Liver (tissue), 3 donors: Measurements from ENCODE around the gene CMTM2.

Source experiments
- EGR1 ChIP-seq, 2 donors: IDR thresholded peaks; 2 replicates each; pipeline ENCODE4 v1.6.1; 2016 to 2018; ENCODE audit warnings: antibody characterized with exemption in 2 of 2, low read depth in 2 of 2
- FOXA1 ChIP-seq: IDR thresholded peaks from 2 replicates; pipeline ENCODE4 v1.6.1; 2016; ENCODE audit warnings: antibody characterized with exemption
- GABPA ChIP-seq, 2 donors: IDR thresholded peaks in 1 of 2; conservative IDR thresholded peaks in 1 of 2; 2 replicates each; pipeline ENCODE4 v1.6.1; 2016; ENCODE audit warnings: antibody characterized with exemption in 2 of 2, mild to moderate bottlenecking in 1 of 2, moderate library complexity in 1 of 2
- JUND ChIP-seq, 2 donors: IDR thresholded peaks; 2 replicates each; pipeline ENCODE4 v1.6.1; 2016; ENCODE audit warnings: antibody characterized with exemption in 2 of 2
- MAX ChIP-seq: IDR thresholded peaks from 2 replicates; pipeline ENCODE4 v1.6.1; 2016; ENCODE audit warnings: antibody characterized with exemption
- RAD21 ChIP-seq, 2 donors: IDR thresholded peaks; 2 replicates each; pipeline ENCODE4 v1.6.1; 2016; ENCODE audit warnings: antibody characterized with exemption in 2 of 2, mild to moderate bottlenecking in 2 of 2
- RXRA ChIP-seq, 2 donors: IDR thresholded peaks; 2 replicates each; pipeline ENCODE4 v1.6.1; 2017 to 2018; ENCODE audit warnings: antibody characterized with exemption in 2 of 2, mild to moderate bottlenecking in 1 of 2
- SP1 ChIP-seq: IDR thresholded peaks from 2 replicates; pipeline ENCODE4 v1.6.1; 2018; ENCODE audit warnings: antibody characterized with exemption, mild to moderate bottlenecking
- TAF1 ChIP-seq: conservative IDR thresholded peaks from 2 replicates; pipeline ENCODE4 v1.6.1; 2016; ENCODE audit warnings: antibody characterized with exemption, mild to moderate bottlenecking
- YY1 ChIP-seq: IDR thresholded peaks from 2 replicates; pipeline ENCODE4 v1.6.1; 2016; ENCODE audit warnings: antibody characterized with exemption, mild to moderate bottlenecking
- TF ChIP-seq, protein P1 (sequence below): fragments of 150-350 bp; IDR thresholded peaks from 2 replicates; pipeline ENCODE4 v1.5.1; 2017; ENCODE audit warnings: improper control_type of control experiment, low read depth, low read length; ENCODE audit not compliant: missing input control
- TF ChIP-seq, protein P2 (sequence below): IDR thresholded peaks from 2 replicates; pipeline ENCODE4 v1.6.1; 2016; ENCODE audit warnings: antibody characterized with exemption
- TF ChIP-seq, protein P3 (sequence below): IDR thresholded peaks from 2 replicates; pipeline ENCODE4 v1.6.1; 2016; ENCODE audit warnings: antibody characterized with exemption, mild to moderate bottlenecking
- donor health status: healthy.
- donor health status: healthy.

GRCh38 chr16:66636199-66636598, 56.9 kb downstream of the CMTM2 start:
- TF ChIP-seq, protein P1, sequence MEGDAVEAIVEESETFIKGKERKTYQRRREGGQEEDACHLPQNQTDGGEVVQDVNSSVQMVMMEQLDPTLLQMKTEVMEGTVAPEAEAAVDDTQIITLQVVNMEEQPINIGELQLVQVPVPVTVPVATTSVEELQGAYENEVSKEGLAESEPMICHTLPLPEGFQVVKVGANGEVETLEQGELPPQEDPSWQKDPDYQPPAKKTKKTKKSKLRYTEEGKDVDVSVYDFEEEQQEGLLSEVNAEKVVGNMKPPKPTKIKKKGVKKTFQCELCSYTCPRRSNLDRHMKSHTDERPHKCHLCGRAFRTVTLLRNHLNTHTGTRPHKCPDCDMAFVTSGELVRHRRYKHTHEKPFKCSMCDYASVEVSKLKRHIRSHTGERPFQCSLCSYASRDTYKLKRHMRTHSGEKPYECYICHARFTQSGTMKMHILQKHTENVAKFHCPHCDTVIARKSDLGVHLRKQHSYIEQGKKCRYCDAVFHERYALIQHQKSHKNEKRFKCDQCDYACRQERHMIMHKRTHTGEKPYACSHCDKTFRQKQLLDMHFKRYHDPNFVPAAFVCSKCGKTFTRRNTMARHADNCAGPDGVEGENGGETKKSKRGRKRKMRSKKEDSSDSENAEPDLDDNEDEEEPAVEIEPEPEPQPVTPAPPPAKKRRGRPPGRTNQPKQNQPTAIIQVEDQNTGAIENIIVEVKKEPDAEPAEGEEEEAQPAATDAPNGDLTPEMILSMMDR = no peak
- no peak for TF ChIP-seq GABPA (IDR thresholded peaks at IDR 0.05 in 1 of 2, conservative IDR thresholded peaks at IDR 0.05 in 1 of 2)
- no peak for TF ChIP-seq YY1
- TF ChIP-seq SP1 = no peak
- TF ChIP-seq, protein P2, sequence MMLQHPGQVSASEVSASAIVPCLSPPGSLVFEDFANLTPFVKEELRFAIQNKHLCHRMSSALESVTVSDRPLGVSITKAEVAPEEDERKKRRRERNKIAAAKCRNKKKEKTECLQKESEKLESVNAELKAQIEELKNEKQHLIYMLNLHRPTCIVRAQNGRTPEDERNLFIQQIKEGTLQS = no peak
- TF ChIP-seq MAX = no peak
- TF ChIP-seq RXRA (IDR thresholded peaks at IDR 0.05) = no peak
- no peak for TF ChIP-seq FOXA1
- no peak for TF ChIP-seq RAD21 (IDR thresholded peaks at IDR 0.05)
- TF ChIP-seq TAF1 = no peak
- no peak for TF ChIP-seq EGR1 (IDR thresholded peaks at IDR 0.05; ENCODE audit: low read depth in 2 of 2)
- TF ChIP-seq, protein P3, sequence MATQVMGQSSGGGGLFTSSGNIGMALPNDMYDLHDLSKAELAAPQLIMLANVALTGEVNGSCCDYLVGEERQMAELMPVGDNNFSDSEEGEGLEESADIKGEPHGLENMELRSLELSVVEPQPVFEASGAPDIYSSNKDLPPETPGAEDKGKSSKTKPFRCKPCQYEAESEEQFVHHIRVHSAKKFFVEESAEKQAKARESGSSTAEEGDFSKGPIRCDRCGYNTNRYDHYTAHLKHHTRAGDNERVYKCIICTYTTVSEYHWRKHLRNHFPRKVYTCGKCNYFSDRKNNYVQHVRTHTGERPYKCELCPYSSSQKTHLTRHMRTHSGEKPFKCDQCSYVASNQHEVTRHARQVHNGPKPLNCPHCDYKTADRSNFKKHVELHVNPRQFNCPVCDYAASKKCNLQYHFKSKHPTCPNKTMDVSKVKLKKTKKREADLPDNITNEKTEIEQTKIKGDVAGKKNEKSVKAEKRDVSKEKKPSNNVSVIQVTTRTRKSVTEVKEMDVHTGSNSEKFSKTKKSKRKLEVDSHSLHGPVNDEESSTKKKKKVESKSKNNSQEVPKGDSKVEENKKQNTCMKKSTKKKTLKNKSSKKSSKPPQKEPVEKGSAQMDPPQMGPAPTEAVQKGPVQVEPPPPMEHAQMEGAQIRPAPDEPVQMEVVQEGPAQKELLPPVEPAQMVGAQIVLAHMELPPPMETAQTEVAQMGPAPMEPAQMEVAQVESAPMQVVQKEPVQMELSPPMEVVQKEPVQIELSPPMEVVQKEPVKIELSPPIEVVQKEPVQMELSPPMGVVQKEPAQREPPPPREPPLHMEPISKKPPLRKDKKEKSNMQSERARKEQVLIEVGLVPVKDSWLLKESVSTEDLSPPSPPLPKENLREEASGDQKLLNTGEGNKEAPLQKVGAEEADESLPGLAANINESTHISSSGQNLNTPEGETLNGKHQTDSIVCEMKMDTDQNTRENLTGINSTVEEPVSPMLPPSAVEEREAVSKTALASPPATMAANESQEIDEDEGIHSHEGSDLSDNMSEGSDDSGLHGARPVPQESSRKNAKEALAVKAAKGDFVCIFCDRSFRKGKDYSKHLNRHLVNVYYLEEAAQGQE = no peak
- TF ChIP-seq JUND (IDR thresholded peaks at IDR 0.05) = no peak
